ENCODE measurements around the gene AKR7A3. TPM values are rescaled to one million over a fixed set of nuclear protein-coding genes. Genes with fewer than 3 reads are reported as not detected.
"Not testable (repeated sequence)": the region's sequence is repeated elsewhere in the genome, so short reads cannot be mapped to it uniquely, and the experiment has no call there.

The AKR7A3 gene
- total RNA-seq, 1 experiment from 2014 or later: 0.40 TPM

GRCh38 chr1:19274636-19275035 lies 13.9 kb downstream of the AKR7A3 start:
- H3K27ac ChIP-seq (ENCODE audit: low read length): no peak overlapping the region
- no peaks in the 10 kb centered on the region for H3K36me3 ChIP-seq (ENCODE audit: low read depth, low read length)
- no peaks in the 10 kb centered on the region for H3K9me2 ChIP-seq (replicated peaks; ENCODE audit: low read length)
- ChIA-PET POLR2A (ENCODE audit: unreplicated experiment) (no interaction called here), CTCF (no interaction called here)
- no peaks in the 10 kb centered on the region for H4K20me1 ChIP-seq (ENCODE audit: low read length)
- H3K79me2 ChIP-seq (ENCODE audit: low read length): no peaks in the 10 kb centered on the region
- no TSS peak for BruUV-seq (replicated peaks)
- H2AFZ ChIP-seq (ENCODE audit: low read length): no peak overlapping the region
- no peak overlapping the region for H3K4me3 ChIP-seq (ENCODE audit: low read length)
- no peak overlapping the region for H3K9ac ChIP-seq (ENCODE audit: low read length)
- no peaks in the 10 kb centered on the region for H3K9me3 ChIP-seq (ENCODE audit: low read length)
- no peaks in the 10 kb centered on the region for H3K27me3 ChIP-seq (ENCODE audit: low read length)
- ATAC-seq (no peak), DNase-seq (no peak)
- intact Hi-C loops (cut with micrococcal nuclease): no loop called here
- no peaks in the 10 kb centered on the region for H3F3A ChIP-seq (ENCODE audit: low read length, unreplicated experiment)
- TF ChIP-seq EZH2phosphoT487 (IDR thresholded peaks at IDR 0.05; ENCODE audit: borderline replicate concordance, low read length) (no peak), EZH2 (IDR thresholded peaks at IDR 0.05; ENCODE audit: low read length, unreplicated experiment) (no peak), CTCF (conservative IDR thresholded peaks at IDR 0.05; ENCODE audit: low read depth, low read length) (no peak)
- H3K4me2 ChIP-seq (ENCODE audit: low read length): no peak overlapping the region
- peaks cover 3% of the 10 kb centered on the region for H3K4me1 ChIP-seq (ENCODE audit: insufficient read depth, low read length)

- H3K27ac ChIP-seq (ENCODE audit: low read length); H3K9me2 ChIP-seq (replicated peaks; ENCODE audit: low read length); H4K20me1 ChIP-seq (ENCODE audit: low read length); H3K4me3 ChIP-seq (ENCODE audit: low read length); H3K9me3 ChIP-seq (ENCODE audit: low read length); H3K9ac ChIP-seq (ENCODE audit: low read length); CTCF ChIA-PET; H3K27me3 ChIP-seq (ENCODE audit: low read length); DNase-seq; POLR2A ChIA-PET (ENCODE audit: unreplicated experiment); H3F3A ChIP-seq (ENCODE audit: low read length, unreplicated experiment); H3K79me2 ChIP-seq (ENCODE audit: low read length); H2AFZ ChIP-seq (ENCODE audit: low read length); H3K4me2 ChIP-seq (ENCODE audit: low read length); ATAC-seq; BruUV-seq (replicated peaks); H3K4me1 ChIP-seq (ENCODE audit: insufficient read depth, low read length); intact Hi-C loops (cut with micrococcal nuclease); H3K36me3 ChIP-seq (ENCODE audit: low read depth, low read length): not testable (repeated sequence)
Measured at GRCh38 chr1:19273844-19274531, 14.6 kb downstream of the AKR7A3 start.

- Histone ChIP-seq H3K9me2 (replicated peaks; ENCODE audit: low read length) (no peaks in the 10 kb centered on the region), H3K27me3 (ENCODE audit: low read length) (no peaks in the 10 kb centered on the region), H4K20me1 (ENCODE audit: low read length) (no peaks in the 10 kb centered on the region), H3K27ac (ENCODE audit: low read length) (no peak overlapping the region), H3F3A (ENCODE audit: low read length, unreplicated experiment) (no peaks in the 10 kb centered on the region), H3K36me3 (ENCODE audit: low read depth, low read length) (no peaks in the 10 kb centered on the region), H3K9me3 (ENCODE audit: low read length) (no peaks in the 10 kb centered on the region), H3K4me3 (ENCODE audit: low read length) (no peak overlapping the region), H2AFZ (ENCODE audit: low read length) (no peak overlapping the region), H3K9ac (ENCODE audit: low read length) (no peak overlapping the region), H3K4me2 (ENCODE audit: low read length) (no peak overlapping the region), H3K79me2 (ENCODE audit: low read length) (no peaks in the 10 kb centered on the region), H3K4me1 (ENCODE audit: insufficient read depth, low read length) (peaks cover 4% of the 10 kb centered on the region)
- no TSS peak for BruUV-seq (replicated peaks)
- ATAC-seq: no peak
- CTCF ChIA-PET: no interaction called here
- POLR2A ChIA-PET (ENCODE audit: unreplicated experiment): no interaction called here
- intact Hi-C loops (cut with micrococcal nuclease): no loop called here
- DNase-seq: no peak
- no peak for TF ChIP-seq EZH2phosphoT487 (IDR thresholded peaks at IDR 0.05; ENCODE audit: borderline replicate concordance, low read length)
Measured at GRCh38 chr1:19273106-19273843, 15.3 kb downstream of the AKR7A3 start.

Measured in PC-3 (cell line).